ENCODE results near the gene CHKA. TPM values are rescaled to one million over a fixed set of nuclear protein-coding genes. Genes with fewer than 3 reads are reported as not detected.

The CHKA gene
- total and polyA plus RNA-seq, 9 of the 15 experiments (the other 6 are each of a cell fraction or from before 2014, with no cell fraction given): 3.6 to 37.0 (median 30.2) TPM

GRCh38 chr11:68003846-68004550, 117.2 kb downstream of the CHKA start, which contains the start of gene UNC93B1 (continued):
- TF ChIP-seq LCOR (CRISPR knock-in tag; IDR thresholded peaks at IDR 0.05) (no peak), NFIC (IDR thresholded peaks at IDR 0.05) (peak; percentile 91), RBM34 (IDR thresholded peaks at IDR 0.05; ENCODE audit: borderline replicate concordance, insufficient read depth, low read length) (no peak), ZNF696 (CRISPR knock-in tag; conservative IDR thresholded peaks at IDR 0.05) (no peak), HMBOX1 (IDR thresholded peaks at IDR 0.05) (no peak), PRMT5 (CRISPR knock-in tag; IDR thresholded peaks at IDR 0.05) (no peak), ZBTB8A (IDR thresholded peaks at IDR 0.05; ENCODE audit: partially characterized antibody) (no peak), STAT5B (CRISPR knock-in tag; IDR thresholded peaks at IDR 0.05) (no peak), RAD21 (CRISPR knock-in tag; conservative IDR thresholded peaks at IDR 0.05 in 1 of 2, IDR thresholded peaks at IDR 0.05 in 1 of 2) (no peak), GMEB1 (CRISPR knock-in tag; IDR thresholded peaks at IDR 0.05) (0 out of 2 replicates have a peak, but pooled peaks have one; percentile 19), HDAC6 (IDR thresholded peaks at IDR 0.05; ENCODE audit: low read depth, low read length) (no peak), ZNF511 (CRISPR knock-in tag; IDR thresholded peaks at IDR 0.05) (no peak), ZNF3 (CRISPR knock-in tag; IDR thresholded peaks at IDR 0.05) (no peak), ZNF57 (CRISPR knock-in tag; IDR thresholded peaks at IDR 0.05) (no peak), ZNF518B (CRISPR knock-in tag; IDR thresholded peaks at IDR 0.05) (no peak), ZNF277 (CRISPR knock-in tag; IDR thresholded peaks at IDR 0.05; ENCODE audit: borderline replicate concordance) (no peak)
- TF ChIP-seq, protein P1, sequence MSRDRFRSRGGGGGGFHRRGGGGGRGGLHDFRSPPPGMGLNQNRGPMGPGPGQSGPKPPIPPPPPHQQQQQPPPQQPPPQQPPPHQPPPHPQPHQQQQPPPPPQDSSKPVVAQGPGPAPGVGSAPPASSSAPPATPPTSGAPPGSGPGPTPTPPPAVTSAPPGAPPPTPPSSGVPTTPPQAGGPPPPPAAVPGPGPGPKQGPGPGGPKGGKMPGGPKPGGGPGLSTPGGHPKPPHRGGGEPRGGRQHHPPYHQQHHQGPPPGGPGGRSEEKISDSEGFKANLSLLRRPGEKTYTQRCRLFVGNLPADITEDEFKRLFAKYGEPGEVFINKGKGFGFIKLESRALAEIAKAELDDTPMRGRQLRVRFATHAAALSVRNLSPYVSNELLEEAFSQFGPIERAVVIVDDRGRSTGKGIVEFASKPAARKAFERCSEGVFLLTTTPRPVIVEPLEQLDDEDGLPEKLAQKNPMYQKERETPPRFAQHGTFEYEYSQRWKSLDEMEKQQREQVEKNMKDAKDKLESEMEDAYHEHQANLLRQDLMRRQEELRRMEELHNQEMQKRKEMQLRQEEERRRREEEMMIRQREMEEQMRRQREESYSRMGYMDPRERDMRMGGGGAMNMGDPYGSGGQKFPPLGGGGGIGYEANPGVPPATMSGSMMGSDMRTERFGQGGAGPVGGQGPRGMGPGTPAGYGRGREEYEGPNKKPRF (IDR thresholded peaks at IDR 0.05; ENCODE audit: low read depth, low read length): no peak
